ENCODE results near the gene OR8B8.
"Not testable (repeated sequence)": the region's sequence is repeated elsewhere in the genome, so short reads cannot be mapped to it uniquely, and the experiment has no call there.

The OR8B8 gene

GRCh38 chr11:124473476-124473875 is 28.0 kb upstream of the OR8B8 start:
- Histone ChIP-seq H3K4me3 (ENCODE audit: low read depth in 1 of 2, low read length in 2 of 2) (no peak overlapping the region), H3K27ac (ENCODE audit: low read depth, low read length) (no peak overlapping the region), H3K9me3 (ENCODE audit: control insufficient read depth in 1 of 2, low read length in 2 of 2) (no peaks in the 10 kb centered on the region), H3K36me3 (ENCODE audit: control insufficient read depth in 1 of 2, insufficient read depth in 2 of 2, low read length in 2 of 2) (no peaks in the 10 kb centered on the region), H3K4me1 (ENCODE audit: control insufficient read depth in 1 of 2, insufficient read depth in 2 of 2, low read length in 2 of 2) (no peaks in the 10 kb centered on the region), H3K9ac (ENCODE audit: low read depth in 1 of 2, low read length in 2 of 2) (no peak overlapping the region), H3K27me3 (ENCODE audit: control insufficient read depth in 1 of 2, insufficient read depth in 2 of 2, low read length in 2 of 2) (no peaks in the 10 kb centered on the region)

- Histone ChIP-seq H3K36me3 (ENCODE audit: control insufficient read depth in 1 of 2, insufficient read depth in 2 of 2, low read length in 2 of 2) (no peaks in the 10 kb centered on the region), H3K27ac (ENCODE audit: low read depth, low read length) (no peak overlapping the region), H3K27me3 (ENCODE audit: control insufficient read depth in 1 of 2, insufficient read depth in 2 of 2, low read length in 2 of 2) (no peaks in the 10 kb centered on the region), H3K9me3 (ENCODE audit: control insufficient read depth in 1 of 2, low read length in 2 of 2) (no peaks in the 10 kb centered on the region), H3K4me1 (ENCODE audit: control insufficient read depth in 1 of 2, insufficient read depth in 2 of 2, low read length in 2 of 2) (no peaks in the 10 kb centered on the region), H3K9ac (ENCODE audit: low read depth in 1 of 2, low read length in 2 of 2) (no peak overlapping the region), H3K4me3 (ENCODE audit: low read depth in 1 of 2, low read length in 2 of 2) (no peak overlapping the region)
Measured at GRCh38 chr11:124470561-124471227, 25.2 kb upstream of the OR8B8 start.

- no peak overlapping the region for H3K9ac ChIP-seq (ENCODE audit: low read depth in 1 of 2, low read length in 2 of 2)
Measured at GRCh38 chr11:124467381-124467927, 22.0 kb upstream of the OR8B8 start.

GRCh38 chr11:124465368-124465767 is 19.9 kb upstream of the OR8B8 start:
- Histone ChIP-seq H3K9me3 (ENCODE audit: control insufficient read depth in 1 of 2, low read length in 2 of 2) (no peaks in the 10 kb centered on the region), H3K27me3 (ENCODE audit: control insufficient read depth in 1 of 2, insufficient read depth in 2 of 2, low read length in 2 of 2) (no peaks in the 10 kb centered on the region), H3K4me1 (ENCODE audit: control insufficient read depth in 1 of 2, insufficient read depth in 2 of 2, low read length in 2 of 2) (no peaks in the 10 kb centered on the region), H3K9ac (ENCODE audit: low read depth in 1 of 2, low read length in 2 of 2) (no peak overlapping the region), H3K27ac (ENCODE audit: low read depth, low read length) (no peak overlapping the region), H3K36me3 (ENCODE audit: control insufficient read depth in 1 of 2, insufficient read depth in 2 of 2, low read length in 2 of 2) (no peaks in the 10 kb centered on the region), H3K4me3 (ENCODE audit: low read depth in 1 of 2, low read length in 2 of 2) (no peak overlapping the region)

More at GRCh38 chr11:124467381-124467927, 22.0 kb upstream of the OR8B8 start:
- Histone ChIP-seq H3K27ac (ENCODE audit: low read depth, low read length) (no peak overlapping the region), H3K36me3 (ENCODE audit: control insufficient read depth in 1 of 2, insufficient read depth in 2 of 2, low read length in 2 of 2) (no peaks in the 10 kb centered on the region), H3K9me3 (ENCODE audit: control insufficient read depth in 1 of 2, low read length in 2 of 2) (no peaks in the 10 kb centered on the region), H3K4me3 (ENCODE audit: low read depth in 1 of 2, low read length in 2 of 2) (no peak overlapping the region), H3K27me3 (ENCODE audit: control insufficient read depth in 1 of 2, insufficient read depth in 2 of 2, low read length in 2 of 2) (no peaks in the 10 kb centered on the region), H3K4me1 (ENCODE audit: control insufficient read depth in 1 of 2, insufficient read depth in 2 of 2, low read length in 2 of 2) (no peaks in the 10 kb centered on the region)

- Histone ChIP-seq H3K27ac (ENCODE audit: low read depth, low read length) (no peak overlapping the region), H3K9me3 (ENCODE audit: control insufficient read depth in 1 of 2, low read length in 2 of 2) (no peaks in the 10 kb centered on the region), H3K4me3 (ENCODE audit: low read depth in 1 of 2, low read length in 2 of 2) (no peak overlapping the region), H3K9ac (ENCODE audit: low read depth in 1 of 2, low read length in 2 of 2) (no peak overlapping the region), H3K36me3 (ENCODE audit: control insufficient read depth in 1 of 2, insufficient read depth in 2 of 2, low read length in 2 of 2) (no peaks in the 10 kb centered on the region), H3K4me1 (ENCODE audit: control insufficient read depth in 1 of 2, insufficient read depth in 2 of 2, low read length in 2 of 2) (no peaks in the 10 kb centered on the region), H3K27me3 (ENCODE audit: control insufficient read depth in 1 of 2, insufficient read depth in 2 of 2, low read length in 2 of 2) (no peaks in the 10 kb centered on the region)
Measured at GRCh38 chr11:124463990-124464389, 18.5 kb upstream of the OR8B8 start.

GRCh38 chr11:124463324-124463723 is 17.8 kb upstream of the OR8B8 start:
- Histone ChIP-seq H3K9ac (ENCODE audit: low read depth in 1 of 2, low read length in 2 of 2) (no peak overlapping the region), H3K4me1 (ENCODE audit: control insufficient read depth in 1 of 2, insufficient read depth in 2 of 2, low read length in 2 of 2) (no peaks in the 10 kb centered on the region), H3K36me3 (ENCODE audit: control insufficient read depth in 1 of 2, insufficient read depth in 2 of 2, low read length in 2 of 2) (no peaks in the 10 kb centered on the region), H3K27ac (ENCODE audit: low read depth, low read length) (no peak overlapping the region), H3K9me3 (ENCODE audit: control insufficient read depth in 1 of 2, low read length in 2 of 2) (no peaks in the 10 kb centered on the region), H3K4me3 (ENCODE audit: low read depth in 1 of 2, low read length in 2 of 2) (no peak overlapping the region), H3K27me3 (ENCODE audit: control insufficient read depth in 1 of 2, insufficient read depth in 2 of 2, low read length in 2 of 2) (no peaks in the 10 kb centered on the region)

GRCh38 chr11:124460459-124460858 is 15.0 kb upstream of the OR8B8 start:
- no peaks in the 10 kb centered on the region for H3K27me3 ChIP-seq (ENCODE audit: control insufficient read depth in 1 of 2, insufficient read depth in 2 of 2, low read length in 2 of 2)
- no peak overlapping the region for H3K4me3 ChIP-seq (ENCODE audit: low read depth in 1 of 2, low read length in 2 of 2)
- H3K9me3 ChIP-seq (ENCODE audit: control insufficient read depth in 1 of 2, low read length in 2 of 2), result no peaks in the 10 kb centered on the region
- H3K4me1 ChIP-seq (ENCODE audit: control insufficient read depth in 1 of 2, insufficient read depth in 2 of 2, low read length in 2 of 2), result no peaks in the 10 kb centered on the region
- no peak overlapping the region for H3K27ac ChIP-seq (ENCODE audit: low read depth, low read length)
- no peaks in the 10 kb centered on the region for H3K36me3 ChIP-seq (ENCODE audit: control insufficient read depth in 1 of 2, insufficient read depth in 2 of 2, low read length in 2 of 2)
- no peak overlapping the region for H3K9ac ChIP-seq (ENCODE audit: low read depth in 1 of 2, low read length in 2 of 2)

- H3K27ac ChIP-seq (ENCODE audit: low read depth, low read length); H3K9me3 ChIP-seq (ENCODE audit: control insufficient read depth in 1 of 2, low read length in 2 of 2); H3K4me1 ChIP-seq (ENCODE audit: control insufficient read depth in 1 of 2, insufficient read depth in 2 of 2, low read length in 2 of 2); H3K36me3 ChIP-seq (ENCODE audit: control insufficient read depth in 1 of 2, insufficient read depth in 2 of 2, low read length in 2 of 2); H3K4me3 ChIP-seq (ENCODE audit: low read depth in 1 of 2, low read length in 2 of 2); H3K9ac ChIP-seq (ENCODE audit: low read depth in 1 of 2, low read length in 2 of 2); H3K27me3 ChIP-seq (ENCODE audit: control insufficient read depth in 1 of 2, insufficient read depth in 2 of 2, low read length in 2 of 2): not testable (repeated sequence)
Measured at GRCh38 chr11:124459379-124459778, 13.9 kb upstream of the OR8B8 start.

- Histone ChIP-seq H3K36me3 (ENCODE audit: control insufficient read depth in 1 of 2, insufficient read depth in 2 of 2, low read length in 2 of 2) (no peaks in the 10 kb centered on the region), H3K27me3 (ENCODE audit: control insufficient read depth in 1 of 2, insufficient read depth in 2 of 2, low read length in 2 of 2) (no peaks in the 10 kb centered on the region), H3K4me3 (ENCODE audit: low read depth in 1 of 2, low read length in 2 of 2) (no peak overlapping the region), H3K27ac (ENCODE audit: low read depth, low read length) (no peak overlapping the region), H3K9ac (ENCODE audit: low read depth in 1 of 2, low read length in 2 of 2) (no peak overlapping the region), H3K4me1 (ENCODE audit: control insufficient read depth in 1 of 2, insufficient read depth in 2 of 2, low read length in 2 of 2) (no peaks in the 10 kb centered on the region), H3K9me3 (ENCODE audit: control insufficient read depth in 1 of 2, low read length in 2 of 2) (no peaks in the 10 kb centered on the region)
Measured at GRCh38 chr11:124454552-124454951, 9.1 kb upstream of the OR8B8 start.

GRCh38 chr11:124446916-124447315 is 1.4 kb upstream of the OR8B8 start:
- Histone ChIP-seq H3K27ac (ENCODE audit: low read depth, low read length) (no peak overlapping the region), H3K4me3 (ENCODE audit: low read depth in 1 of 2, low read length in 2 of 2) (no peak overlapping the region), H3K9me3 (ENCODE audit: control insufficient read depth in 1 of 2, low read length in 2 of 2) (no peaks in the 10 kb centered on the region), H3K36me3 (ENCODE audit: control insufficient read depth in 1 of 2, insufficient read depth in 2 of 2, low read length in 2 of 2) (no peaks in the 10 kb centered on the region), H3K27me3 (ENCODE audit: control insufficient read depth in 1 of 2, insufficient read depth in 2 of 2, low read length in 2 of 2) (no peaks in the 10 kb centered on the region), H3K4me1 (ENCODE audit: control insufficient read depth in 1 of 2, insufficient read depth in 2 of 2, low read length in 2 of 2) (no peaks in the 10 kb centered on the region), H3K9ac (ENCODE audit: low read depth in 1 of 2, low read length in 2 of 2) (no peak overlapping the region)
